KOPT-K1 (cell line): ENCODE measurements around the gene COL12A1.

Source experiments
- H3K27ac ChIP-seq: fragments of 200-600 bp; sonication (generic); 2 replicates; pipeline ENCODE4 v1.5.1; 2016; ENCODE audit warnings: antibody characterized with exemption, mild to moderate bottlenecking, low read depth, low read length; ENCODE audit not compliant: poor library complexity, severe bottlenecking
- H3K36me3 ChIP-seq: fragments of 200-600 bp; sonication (generic); 2 replicates; pipeline ENCODE4 v1.5.1; 2017; ENCODE audit warnings: antibody characterized with exemption, mild to moderate bottlenecking, low read length, moderate library complexity; ENCODE audit not compliant: insufficient read depth
- H3K9me3 ChIP-seq: fragments of 200-600 bp; sonication (generic); 2 replicates; pipeline ENCODE4 v1.5.1; 2017; ENCODE audit warnings: antibody characterized with exemption, low read length, mild to moderate bottlenecking; ENCODE audit not compliant: insufficient read depth, poor library complexity, severe bottlenecking

COL12A1 gene

GRCh38 chr6:75115481-75115880 is 90.4 kb downstream of the COL12A1 start:
- Histone ChIP-seq H3K9me3 (no peaks in the 10 kb centered on the region), H3K27ac (no peak overlapping the region), H3K36me3 (no peaks in the 10 kb centered on the region)

DNA sequence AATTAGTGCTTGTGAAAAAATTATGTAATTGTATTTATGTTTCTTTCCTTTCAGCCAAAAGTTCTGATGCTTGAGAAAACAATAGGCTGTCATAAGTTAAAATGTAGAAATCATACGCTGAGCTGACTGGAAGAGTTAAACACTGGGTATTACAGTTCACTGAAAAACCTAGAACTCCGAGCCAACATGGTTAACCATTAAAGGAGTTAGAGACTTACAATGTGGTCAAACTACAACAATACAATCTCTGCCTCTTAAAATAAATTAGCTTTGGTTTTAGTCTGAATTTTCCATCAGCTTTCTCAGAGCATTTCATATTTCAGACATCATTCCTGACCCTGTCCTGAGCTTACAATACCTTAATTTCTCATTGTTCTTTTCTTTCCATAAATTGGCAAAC is 91.0 kb downstream of the COL12A1 start:
- H3K27ac ChIP-seq, result no peak overlapping the region
- no peaks in the 10 kb centered on the region for H3K9me3 ChIP-seq
- H3K36me3 ChIP-seq, result no peaks in the 10 kb centered on the region

- Histone ChIP-seq H3K36me3 (no peaks in the 10 kb centered on the region), H3K27ac (no peak overlapping the region), H3K9me3 (no peaks in the 10 kb centered on the region)
Measured at GRCh38 chr6:75114195-75114594, 91.7 kb downstream of the COL12A1 start.

DNA sequence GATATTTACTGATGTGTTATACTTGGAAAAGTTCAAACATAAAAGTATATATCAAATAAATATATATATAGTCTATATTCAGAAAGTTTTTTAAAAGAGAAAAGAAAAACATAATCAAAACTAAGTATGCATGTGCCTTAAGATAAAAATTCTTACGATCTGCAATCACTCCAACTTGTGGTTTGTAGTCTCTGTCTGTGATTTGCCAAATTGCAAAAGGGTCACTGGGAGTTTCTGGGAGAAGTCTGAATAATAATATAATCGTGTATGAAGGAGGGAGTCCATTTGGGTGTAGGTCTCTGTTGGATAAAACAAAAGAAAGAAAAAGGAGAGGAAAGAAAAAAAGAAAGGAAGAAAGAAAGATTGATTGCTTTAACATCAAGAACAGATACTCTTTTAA is 92.4 kb downstream of the COL12A1 start:
- H3K27ac ChIP-seq, result no peak overlapping the region
- no peaks in the 10 kb centered on the region for H3K36me3 ChIP-seq
- H3K9me3 ChIP-seq, result no peaks in the 10 kb centered on the region

- H3K27ac ChIP-seq, result no peak overlapping the region
- H3K36me3 ChIP-seq, result no peaks in the 10 kb centered on the region
- H3K9me3 ChIP-seq, result no peaks in the 10 kb centered on the region
Measured at GRCh38 chr6:75109765-75110164, 96.1 kb downstream of the COL12A1 start.

DNA sequence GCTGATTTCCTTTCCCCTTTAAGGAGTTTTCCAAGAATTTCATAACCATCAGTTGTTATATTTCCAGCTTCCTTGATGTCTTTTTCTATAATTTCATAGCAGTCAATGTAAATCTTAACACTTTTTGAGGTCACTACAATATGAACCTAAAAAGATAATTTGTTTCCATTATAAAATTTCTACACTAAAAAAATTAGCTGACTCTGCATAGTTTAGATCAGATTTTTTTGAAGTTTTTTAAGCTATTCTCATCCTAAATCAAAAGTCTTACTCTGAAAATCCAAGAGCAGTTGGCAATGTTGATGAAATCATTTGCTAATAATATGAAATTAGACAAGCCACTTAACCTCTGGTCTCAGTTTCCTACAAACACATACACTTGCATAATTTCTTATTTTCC is 96.8 kb downstream of the COL12A1 start:
- Histone ChIP-seq H3K36me3 (no peaks in the 10 kb centered on the region), H3K27ac (no peak overlapping the region), H3K9me3 (no peaks in the 10 kb centered on the region)

DNA sequence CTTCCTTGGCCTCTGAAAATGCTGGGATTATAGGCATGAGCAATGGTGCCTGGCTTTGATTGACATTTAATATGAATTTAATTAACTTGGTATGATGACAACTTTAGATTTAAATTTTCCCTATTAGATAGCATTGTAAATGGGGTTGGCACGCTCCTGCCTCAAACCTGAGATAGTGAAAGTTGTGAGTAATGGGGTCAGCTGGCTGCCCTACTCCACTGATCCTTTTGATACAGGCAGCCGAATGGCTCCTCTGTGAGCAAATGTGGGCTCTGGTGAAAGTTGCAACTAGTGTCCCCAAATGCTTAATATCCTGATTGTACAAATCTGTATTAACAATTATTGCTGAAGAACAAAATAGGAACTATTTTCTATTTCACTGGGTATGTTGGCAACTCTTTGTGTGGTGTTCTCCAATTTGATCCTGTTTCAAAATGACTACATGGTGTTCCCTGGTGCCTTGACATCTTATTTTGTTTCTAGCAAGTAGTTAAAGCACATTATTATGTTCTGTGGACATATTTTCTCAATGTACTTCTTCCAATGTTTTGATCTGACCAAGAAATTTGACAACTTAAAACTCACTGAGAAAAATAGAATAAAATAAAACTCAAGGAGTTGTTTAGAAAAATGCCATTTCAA is 97.4 kb downstream of the COL12A1 start:
- H3K27ac ChIP-seq, result no peak overlapping the region
- no peaks in the 10 kb centered on the region for H3K9me3 ChIP-seq
- no peaks in the 10 kb centered on the region for H3K36me3 ChIP-seq

- Histone ChIP-seq H3K9me3 (no peaks in the 10 kb centered on the region), H3K27ac (no peak overlapping the region), H3K36me3 (no peaks in the 10 kb centered on the region)
Measured at GRCh38 chr6:75107913-75108312, 97.9 kb downstream of the COL12A1 start.

- Histone ChIP-seq H3K27ac (no peak overlapping the region), H3K36me3 (no peaks in the 10 kb centered on the region), H3K9me3 (no peaks in the 10 kb centered on the region)
Measured at GRCh38 chr6:75106426-75106825, 99.4 kb downstream of the COL12A1 start.

DNA sequence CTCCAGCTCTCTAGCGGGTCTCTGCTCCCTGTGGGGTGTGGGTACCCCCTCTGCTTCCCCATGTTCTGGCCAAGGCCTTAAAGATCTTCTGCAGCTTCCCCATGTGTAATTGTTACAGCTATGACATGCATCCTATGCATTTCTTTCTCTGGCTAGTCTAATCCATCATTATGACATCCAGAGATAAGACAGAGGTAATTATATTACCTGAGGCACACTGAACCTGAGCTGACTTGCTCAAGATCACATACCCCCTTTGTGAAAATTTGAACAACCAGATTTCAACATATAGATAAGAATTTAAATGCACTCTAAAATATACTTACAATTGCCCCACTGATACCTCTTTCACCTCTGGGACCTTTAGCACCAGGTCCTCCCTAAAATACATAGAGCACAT is 102.4 kb downstream of the COL12A1 start:
- no peaks in the 10 kb centered on the region for H3K9me3 ChIP-seq
- no peak overlapping the region for H3K27ac ChIP-seq
- H3K36me3 ChIP-seq, result no peaks in the 10 kb centered on the region

DNA sequence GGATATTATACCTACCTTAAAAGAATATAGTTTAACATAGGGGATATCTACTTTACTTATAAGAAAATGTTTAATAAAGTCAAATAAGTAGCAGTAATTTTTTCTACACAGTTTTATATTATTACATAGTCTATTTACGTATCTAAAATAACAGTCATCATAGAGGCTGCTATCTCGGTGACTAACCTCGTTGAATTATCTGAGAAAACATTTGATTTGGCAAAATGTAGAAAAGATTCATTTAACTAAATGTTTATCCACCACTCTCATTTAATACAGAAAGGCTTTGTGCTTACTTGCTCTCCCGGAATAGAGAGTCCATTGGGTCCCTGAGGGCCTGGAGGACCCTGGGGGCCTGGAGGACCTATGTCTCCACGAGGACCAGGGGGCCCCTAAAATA is 103.6 kb downstream of the COL12A1 start:
- no peaks in the 10 kb centered on the region for H3K36me3 ChIP-seq
- no peak overlapping the region for H3K27ac ChIP-seq
- no peaks in the 10 kb centered on the region for H3K9me3 ChIP-seq

DNA sequence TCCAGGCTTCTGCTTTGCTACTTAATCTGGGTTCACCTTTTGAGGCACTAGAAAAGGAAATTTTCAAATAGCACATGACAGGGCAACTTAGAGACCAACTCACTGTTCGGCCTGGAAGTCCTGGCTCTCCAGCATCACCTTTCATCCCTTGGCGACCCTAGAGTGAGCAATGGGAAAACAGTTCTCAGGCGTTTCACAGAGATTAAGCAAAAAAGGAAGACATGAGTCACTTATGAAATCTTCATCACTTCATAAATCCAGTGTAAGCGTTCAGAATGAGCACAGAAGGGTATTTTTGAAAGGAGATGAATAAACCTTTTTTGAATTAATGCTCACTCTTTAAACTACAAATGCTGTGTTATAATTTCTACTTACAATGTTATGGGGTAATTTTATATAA is 104.0 kb downstream of the COL12A1 start:
- H3K27ac ChIP-seq, result no peak overlapping the region
- H3K9me3 ChIP-seq, result no peaks in the 10 kb centered on the region
- H3K36me3 ChIP-seq, result no peaks in the 10 kb centered on the region

- H3K36me3 ChIP-seq, result no peaks in the 10 kb centered on the region
- no peak overlapping the region for H3K27ac ChIP-seq
Measured at GRCh38 chr6:75098709-75099108, 107.1 kb downstream of the COL12A1 start.

GRCh38 chr6:75096966-75097365 is 108.9 kb downstream of the COL12A1 start:
- Histone ChIP-seq H3K27ac (no peak overlapping the region), H3K9me3 (no peaks in the 10 kb centered on the region), H3K36me3 (no peaks in the 10 kb centered on the region)

More at GRCh38 chr6:75098709-75099108, 107.1 kb downstream of the COL12A1 start:
- no peaks in the 10 kb centered on the region for H3K9me3 ChIP-seq

- Histone ChIP-seq H3K9me3 (no peaks in the 10 kb centered on the region), H3K36me3 (no peaks in the 10 kb centered on the region), H3K27ac (no peak overlapping the region)
Measured at GRCh38 chr6:75094614-75095200, 111.1 kb downstream of the COL12A1 start.

- Histone ChIP-seq H3K36me3 (no peaks in the 10 kb centered on the region), H3K27ac (no peak overlapping the region), H3K9me3 (no peaks in the 10 kb centered on the region)
Measured at GRCh38 chr6:75091467-75092190, 114.2 kb downstream of the COL12A1 start.
